ENCODE data around the gene CASZ1. TPM values are rescaled to one million over a fixed set of nuclear protein-coding genes. Genes with fewer than 3 reads are reported as not detected.

The CASZ1 gene
- total and polyA plus RNA-seq, 9 donors: 2.4 to 15.7 (median 4.0) TPM

DNA sequence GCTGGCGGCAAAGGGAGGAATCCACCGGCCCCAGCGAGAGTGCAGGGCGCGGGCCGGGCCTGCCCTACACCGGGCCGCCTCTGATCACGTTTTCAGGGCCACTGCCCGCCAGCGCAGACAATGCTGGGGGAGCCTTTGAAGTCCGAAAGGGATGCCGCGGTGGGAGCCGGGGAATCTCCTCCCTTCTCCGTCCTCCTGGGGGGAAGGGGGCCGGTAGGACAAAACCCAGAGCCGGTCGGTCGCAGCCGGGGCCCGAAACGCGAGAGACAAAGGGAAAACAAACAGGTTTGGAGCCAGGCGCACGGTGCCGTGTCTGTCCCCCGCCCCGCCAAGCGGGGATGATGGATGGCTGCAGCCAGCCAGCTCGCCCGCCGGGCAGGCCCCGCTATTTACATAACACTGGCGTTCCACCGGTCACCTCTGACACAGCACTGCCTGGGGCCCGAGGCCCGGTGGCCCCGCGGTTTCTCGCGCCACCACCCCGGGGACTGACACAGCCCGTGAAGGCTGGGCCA lies 92.0 kb downstream of the CASZ1 start:
- 15 to 21% (median 15%) methylated on average over 33 to 44 of the region's 44 CpGs for WGBS, 3 donors
- H3K36me3 ChIP-seq: no peaks in the 10 kb centered on the region
- no peaks in the 10 kb centered on the region for H3K4me1 ChIP-seq (ENCODE audit: insufficient read depth)
- no peaks in the 10 kb centered on the region for H3K9me3 ChIP-seq
- H3K27ac ChIP-seq: no peak overlapping the region
- no peak for TF ChIP-seq EP300 (IDR thresholded peaks at IDR 0.05)
- TF ChIP-seq POLR2A (IDR thresholded peaks at IDR 0.05): no peak
- TF ChIP-seq, protein P1, sequence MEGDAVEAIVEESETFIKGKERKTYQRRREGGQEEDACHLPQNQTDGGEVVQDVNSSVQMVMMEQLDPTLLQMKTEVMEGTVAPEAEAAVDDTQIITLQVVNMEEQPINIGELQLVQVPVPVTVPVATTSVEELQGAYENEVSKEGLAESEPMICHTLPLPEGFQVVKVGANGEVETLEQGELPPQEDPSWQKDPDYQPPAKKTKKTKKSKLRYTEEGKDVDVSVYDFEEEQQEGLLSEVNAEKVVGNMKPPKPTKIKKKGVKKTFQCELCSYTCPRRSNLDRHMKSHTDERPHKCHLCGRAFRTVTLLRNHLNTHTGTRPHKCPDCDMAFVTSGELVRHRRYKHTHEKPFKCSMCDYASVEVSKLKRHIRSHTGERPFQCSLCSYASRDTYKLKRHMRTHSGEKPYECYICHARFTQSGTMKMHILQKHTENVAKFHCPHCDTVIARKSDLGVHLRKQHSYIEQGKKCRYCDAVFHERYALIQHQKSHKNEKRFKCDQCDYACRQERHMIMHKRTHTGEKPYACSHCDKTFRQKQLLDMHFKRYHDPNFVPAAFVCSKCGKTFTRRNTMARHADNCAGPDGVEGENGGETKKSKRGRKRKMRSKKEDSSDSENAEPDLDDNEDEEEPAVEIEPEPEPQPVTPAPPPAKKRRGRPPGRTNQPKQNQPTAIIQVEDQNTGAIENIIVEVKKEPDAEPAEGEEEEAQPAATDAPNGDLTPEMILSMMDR (IDR thresholded peaks at IDR 0.05): no peak
- H3K4me3 ChIP-seq: no peak overlapping the region
- intact Hi-C loops (cut with DNase I): no loop called here
- no peak for DNase-seq
- H3K27me3 ChIP-seq: no peaks in the 10 kb centered on the region

- H3K4me1 ChIP-seq (ENCODE audit: insufficient read depth): no peaks in the 10 kb centered on the region
- no peak for DNase-seq
- no peaks in the 10 kb centered on the region for H3K9me3 ChIP-seq
- TF ChIP-seq EP300 (IDR thresholded peaks at IDR 0.05) (no peak), POLR2A (IDR thresholded peaks at IDR 0.05) (no peak)
- TF ChIP-seq, protein P1 (IDR thresholded peaks at IDR 0.05): no peak
- WGBS, 3 donors: 94 to 99% (median 95%) methylated on average over 8 of the region's 8 CpGs
- no peaks in the 10 kb centered on the region for H3K27me3 ChIP-seq
- intact Hi-C loops (cut with DNase I): no loop called here
- no peaks in the 10 kb centered on the region for H3K36me3 ChIP-seq
- no peak overlapping the region for H3K4me3 ChIP-seq
- no peak overlapping the region for H3K27ac ChIP-seq
These were observed 92.7 kb downstream of the CASZ1 start for GRCh38 chr1:10703702-10704101.

GRCh38 chr1:10701145-10701544 lies 95.3 kb downstream of the CASZ1 start:
- H3K36me3 ChIP-seq: no peaks in the 10 kb centered on the region
- H3K4me1 ChIP-seq (ENCODE audit: insufficient read depth): no peaks in the 10 kb centered on the region
- H3K27me3 ChIP-seq: no peaks in the 10 kb centered on the region
- no peak overlapping the region for H3K27ac ChIP-seq
- 69 to 74% (median 70%) methylated on average over 14 of the region's 14 CpGs for WGBS, 3 donors
- H3K4me3 ChIP-seq: no peak overlapping the region
- DNase-seq: no peak
- intact Hi-C loops (cut with DNase I): no loop called here
- H3K9me3 ChIP-seq: no peaks in the 10 kb centered on the region
- TF ChIP-seq POLR2A (IDR thresholded peaks at IDR 0.05): no peak
- TF ChIP-seq, protein P1 (IDR thresholded peaks at IDR 0.05): no peak
- TF ChIP-seq EP300 (IDR thresholded peaks at IDR 0.05): no peak

DNA sequence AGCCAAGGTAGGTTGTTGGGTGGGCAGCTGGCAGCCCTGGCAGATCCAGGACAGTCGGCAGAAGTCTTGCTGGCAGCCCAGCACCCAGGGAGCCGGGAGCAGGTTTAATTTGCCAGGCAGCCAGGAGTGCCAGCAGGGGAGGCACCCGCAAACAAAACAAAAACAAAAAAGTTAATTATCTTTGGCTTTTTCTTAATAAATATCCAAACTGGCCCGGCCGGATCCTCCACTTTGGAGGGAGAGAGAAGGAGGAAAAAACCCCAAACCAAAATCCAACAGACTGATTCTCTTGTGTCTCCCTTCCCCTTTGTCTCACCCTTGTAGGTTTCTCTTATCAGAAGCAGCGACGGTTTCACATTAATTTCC lies 97.0 kb downstream of the CASZ1 start:
- no peak overlapping the region for H3K27ac ChIP-seq
- no peaks in the 10 kb centered on the region for H3K9me3 ChIP-seq
- WGBS, 3 donors: 50 to 61% (median 58%) methylated on average over 7 of the region's 7 CpGs
- H3K4me1 ChIP-seq (ENCODE audit: insufficient read depth): no peaks in the 10 kb centered on the region
- TF ChIP-seq POLR2A (IDR thresholded peaks at IDR 0.05) (no peak), EP300 (IDR thresholded peaks at IDR 0.05) (no peak)
- TF ChIP-seq, protein P1 (IDR thresholded peaks at IDR 0.05): no peak
- H3K36me3 ChIP-seq: no peaks in the 10 kb centered on the region
- intact Hi-C loops (cut with DNase I): loop anchor here in 1 of 4 donors (10.0 kb wide), 1 partner anchor 65 kb away; no protein-coding TSS in a partner anchor
- no peak overlapping the region for H3K4me3 ChIP-seq
- no peaks in the 10 kb centered on the region for H3K27me3 ChIP-seq
- no peak for DNase-seq
